HG02970 (cell line): ENCODE measurements around the gene SYNGR1.
"Not testable (repeated sequence)": the region's sequence is repeated elsewhere in the genome, so short reads cannot be mapped to it uniquely, and the experiment has no call there.

Experiments
- ATAC-seq: cut with Tn5 transposase; IDR thresholded peaks from one replicate; pipeline ENCODE4 v1.9.1; 2021; ENCODE audit warnings: mild to moderate bottlenecking, moderate library complexity, moderate number of reproducible peaks; ENCODE audit not compliant: unreplicated experiment, low FRiP score

The SYNGR1 gene

GRCh38 chr22:39316440-39317083 lies 33.2 kb upstream of the SYNGR1 start:
- no peak for ATAC-seq

DNA sequence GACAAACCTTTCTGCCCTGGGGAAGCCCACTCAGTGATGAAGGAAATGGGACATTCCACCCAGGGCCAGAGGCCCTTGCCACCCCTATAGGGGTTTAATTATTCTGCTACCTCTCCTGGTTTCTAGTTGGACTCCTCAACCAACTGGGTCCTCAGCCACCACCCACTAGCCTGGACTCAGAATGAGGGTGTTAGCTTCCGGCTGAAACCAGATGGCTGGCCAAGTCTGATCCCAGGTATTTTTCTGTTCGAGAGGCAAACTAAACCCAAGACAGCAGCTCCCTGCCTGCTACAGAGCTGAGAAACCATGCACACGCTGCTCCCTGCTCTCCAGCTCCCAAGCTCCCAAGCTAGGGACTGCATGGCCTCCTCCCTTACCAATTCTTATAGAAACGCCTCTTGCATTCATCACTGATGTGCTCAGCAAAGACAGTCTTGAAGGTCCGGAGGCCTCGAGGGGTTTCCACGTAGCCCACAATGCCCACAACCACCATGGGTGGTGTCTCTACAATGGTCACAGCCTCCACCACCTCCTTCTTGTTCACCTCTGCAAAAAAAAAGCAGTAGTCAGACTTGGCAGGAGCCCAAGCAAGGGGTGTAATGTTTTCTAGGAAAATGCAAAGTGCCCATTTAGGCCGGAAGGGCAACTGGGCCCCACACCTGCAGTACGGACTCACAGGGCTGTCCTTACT lies 32.6 kb upstream of the SYNGR1 start:
- no peak for ATAC-seq

DNA sequence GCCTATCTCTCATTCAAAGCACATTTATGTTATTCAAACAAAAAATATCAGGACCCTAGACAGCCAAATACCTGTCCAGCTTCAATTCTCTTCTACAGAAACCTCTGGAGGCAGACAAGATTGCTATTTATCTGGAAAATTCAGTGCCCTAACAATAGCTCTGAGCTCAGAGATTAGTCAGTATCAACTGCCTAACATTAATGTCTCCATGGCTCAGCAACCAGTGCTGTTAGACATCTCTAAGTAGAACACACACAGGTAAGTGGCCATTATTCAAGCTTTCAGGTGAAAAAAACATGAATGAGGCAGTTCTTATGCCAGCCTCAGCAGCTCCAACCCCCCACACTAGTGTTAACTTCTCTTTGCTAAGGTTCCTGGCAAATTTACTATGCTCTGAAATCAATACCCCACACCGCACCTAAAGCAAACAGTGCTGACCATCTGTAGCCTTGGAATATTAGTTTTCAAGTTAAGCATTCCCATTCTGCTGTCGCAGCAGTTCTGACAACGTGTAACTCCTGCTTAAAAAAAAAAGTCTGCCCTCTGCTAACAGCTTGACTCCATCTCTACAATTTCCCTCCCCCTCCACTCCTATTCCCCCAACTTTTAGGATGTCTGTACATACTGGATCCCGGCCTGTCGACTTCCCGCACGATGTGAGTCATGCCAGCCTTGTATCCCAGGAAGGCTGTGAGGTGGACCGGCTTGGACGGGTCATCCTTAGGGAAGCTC lies 31.9 kb upstream of the SYNGR1 start:
- no peak for ATAC-seq

- ATAC-seq: peak; percentile 3
These were observed 31.1 kb upstream of the SYNGR1 start for GRCh38 chr22:39318507-39319283.

DNA sequence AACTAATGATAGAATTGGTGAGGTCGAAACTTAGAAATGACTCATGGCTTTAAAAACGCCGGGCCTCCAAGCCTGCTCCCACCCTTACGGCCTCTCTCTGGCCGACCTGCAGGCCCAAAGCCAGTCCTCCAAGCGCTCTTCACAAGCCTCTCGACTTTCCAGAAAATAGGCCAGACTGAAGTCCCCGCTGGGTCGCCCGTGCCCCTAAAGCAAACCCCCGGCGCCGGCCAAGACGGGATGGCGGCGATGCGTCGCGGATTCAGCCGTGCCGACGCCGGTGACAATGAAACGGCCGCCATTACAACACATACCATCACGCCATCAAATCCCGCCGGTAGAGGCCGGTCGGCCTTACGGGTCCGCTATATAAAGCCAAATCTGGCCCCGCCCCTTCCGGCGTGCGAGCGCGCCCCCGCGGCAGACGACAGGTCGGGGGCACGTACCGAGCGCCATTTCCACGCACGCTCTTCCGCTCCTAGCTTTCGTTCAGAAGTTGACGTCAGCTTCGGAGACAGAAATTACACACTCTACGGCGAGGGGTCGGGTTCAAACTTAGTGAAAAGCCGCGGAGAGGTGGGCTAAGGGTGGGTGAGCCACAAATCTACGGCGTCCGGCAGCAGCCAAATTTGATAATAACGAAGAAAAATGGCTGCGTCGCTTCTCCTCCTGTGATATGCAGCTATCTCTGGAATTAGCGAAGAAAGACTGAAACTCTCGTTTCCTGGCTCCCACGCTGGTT lies 30.3 kb upstream of the SYNGR1 start, which contains the start of gene RPL3:
Gene RPL3, minus strand, starts transcription at position 340 of the 739 bp plus-strand sequence. Its CDS starts 26 bp downstream, at position 314.
- ATAC-seq: peak; percentile 86

GRCh38 chr22:39320616-39321029 lies 29.2 kb upstream of the SYNGR1 start:
- ATAC-seq: not testable (repeated sequence)

- no peak for ATAC-seq
These were observed 24.3 kb upstream of the SYNGR1 start for GRCh38 chr22:39325392-39325932.

DNA sequence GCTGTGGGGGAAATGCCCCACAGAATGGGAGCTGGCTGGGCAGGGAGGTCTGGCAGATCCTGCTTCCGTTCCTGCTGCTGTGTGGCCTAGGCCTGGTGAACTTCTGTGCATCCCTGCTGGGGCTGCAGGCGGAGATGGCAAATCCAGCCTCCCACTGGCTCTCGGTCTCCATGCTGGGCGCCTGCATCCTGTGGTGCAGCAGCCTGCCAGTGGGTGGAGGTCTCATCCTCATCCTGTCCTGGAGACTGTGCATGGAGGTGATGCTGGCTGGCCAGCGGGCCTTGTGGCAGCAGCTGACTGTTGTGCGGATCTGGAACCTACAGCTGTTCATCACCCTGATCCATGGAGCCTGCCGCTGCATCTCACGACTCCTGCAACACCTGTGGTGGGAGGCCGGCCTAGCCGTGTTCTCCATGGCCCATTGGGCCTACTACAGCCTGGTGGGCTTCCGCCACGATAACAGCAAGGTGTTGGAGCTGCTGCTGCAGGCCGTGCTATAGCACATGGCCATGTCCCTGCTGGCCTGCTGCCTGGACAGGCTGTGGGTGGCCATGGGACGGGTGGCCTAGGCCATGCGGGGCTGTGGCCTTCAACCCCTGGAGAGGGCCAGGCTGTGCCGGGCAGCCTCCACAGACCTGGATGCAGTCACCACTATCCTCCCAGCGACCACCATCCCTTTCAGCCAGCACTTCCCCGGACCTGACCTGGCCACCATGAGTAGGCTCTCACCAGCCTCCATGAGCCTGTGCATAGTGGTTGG lies 21.6 kb upstream of the SYNGR1 start:
- no peak for ATAC-seq

GRCh38 chr22:39330553-39330952 lies 19.2 kb upstream of the SYNGR1 start:
- not testable (repeated sequence) for ATAC-seq

DNA sequence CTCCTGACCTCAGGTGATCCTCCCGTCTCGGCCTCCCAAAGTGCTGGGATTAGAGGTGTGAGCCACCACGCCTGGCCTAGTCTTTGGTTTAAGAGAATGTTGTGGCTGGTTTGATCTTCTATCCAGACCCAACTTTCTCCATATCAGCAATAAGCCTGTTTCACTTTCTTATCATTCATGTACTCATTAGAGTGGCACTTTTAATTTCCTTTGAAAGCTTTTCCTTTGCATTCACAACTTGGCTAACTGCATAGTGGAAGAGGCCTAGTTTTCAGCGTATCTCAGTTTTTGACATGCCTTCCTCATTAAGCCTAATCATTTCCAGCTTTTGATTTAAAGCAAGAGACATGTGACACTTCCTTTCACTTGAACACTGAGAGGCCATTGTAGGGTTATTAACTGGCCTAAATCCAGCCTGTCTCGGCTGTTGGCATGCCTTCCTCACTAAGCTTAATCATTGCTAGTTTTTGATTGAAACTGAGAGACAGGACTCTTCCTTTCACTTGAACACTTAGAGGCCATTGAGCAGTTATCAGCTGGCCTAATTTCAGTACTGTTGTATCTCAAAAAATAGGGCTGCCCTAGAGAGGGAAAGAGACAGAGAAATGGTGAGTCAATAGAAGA lies 17.2 kb upstream of the SYNGR1 start:
- no peak for ATAC-seq

DNA sequence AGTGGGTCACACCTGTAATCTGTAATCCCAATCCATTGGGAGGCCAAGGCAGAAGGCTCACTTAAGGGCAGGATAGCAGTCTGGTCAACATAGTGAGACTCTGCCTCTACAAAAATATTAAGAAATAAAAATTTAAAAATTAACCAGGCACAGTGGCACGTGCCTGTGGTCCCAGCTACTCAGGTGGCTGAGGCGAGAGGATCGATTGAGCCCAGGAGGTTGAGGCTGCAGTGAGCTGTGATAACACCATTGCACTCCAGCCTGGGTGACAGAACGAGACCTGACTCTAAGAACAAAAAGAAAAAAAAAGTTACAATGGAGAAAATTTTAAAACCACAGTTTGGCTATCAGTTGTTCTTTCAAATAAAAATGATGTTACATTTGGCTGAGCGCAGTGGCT lies 13.4 kb upstream of the SYNGR1 start:
- ATAC-seq: no peak

DNA sequence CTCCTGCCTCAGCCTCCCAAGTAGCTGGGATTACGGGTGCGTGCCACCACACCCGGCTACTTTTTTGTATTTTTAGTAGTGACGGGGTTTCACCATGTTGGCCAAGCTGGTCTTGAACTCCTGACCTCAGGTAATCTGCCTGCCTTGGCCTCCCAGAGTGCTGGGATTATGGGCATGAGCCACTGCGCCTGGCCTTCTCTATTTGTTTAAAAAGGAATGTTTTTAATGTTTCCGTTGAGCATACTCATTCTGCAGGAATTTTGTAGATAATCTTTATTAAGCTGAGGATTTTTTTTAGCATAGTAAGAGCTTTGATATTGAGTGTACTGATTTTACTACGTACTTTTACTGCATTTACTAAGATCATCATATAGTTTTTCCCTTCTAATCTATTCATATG lies 10.0 kb upstream of the SYNGR1 start:
- ATAC-seq: not testable (repeated sequence)

DNA sequence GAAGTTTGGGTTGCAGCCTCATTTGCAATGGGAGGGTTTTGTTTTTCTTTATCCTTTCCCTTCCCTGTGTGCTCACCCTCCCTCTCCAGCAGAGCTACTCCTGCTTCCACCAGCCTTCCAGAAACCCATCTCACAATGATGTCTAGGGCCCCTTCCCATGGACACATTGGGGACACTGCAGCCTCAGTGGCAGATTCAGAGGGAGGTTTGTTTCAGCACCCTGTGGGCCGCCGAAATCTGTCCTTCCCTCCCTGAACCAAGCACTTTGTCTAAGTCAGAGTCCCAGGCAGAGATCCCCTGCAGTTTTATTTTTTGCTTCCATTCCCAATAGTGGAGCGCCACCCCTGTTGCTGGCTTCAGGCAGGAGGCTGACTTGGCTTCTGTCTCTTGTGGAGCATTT lies 8.6 kb upstream of the SYNGR1 start:
- ATAC-seq: no peak

- ATAC-seq: no peak
These were observed 6.3 kb upstream of the SYNGR1 start for GRCh38 chr22:39343259-39344045.

- no peak for ATAC-seq
These were observed 5.8 kb upstream of the SYNGR1 start for GRCh38 chr22:39344046-39344390.

- ATAC-seq: no peak
These were observed 4.6 kb upstream of the SYNGR1 start for GRCh38 chr22:39345231-39345630.

DNA sequence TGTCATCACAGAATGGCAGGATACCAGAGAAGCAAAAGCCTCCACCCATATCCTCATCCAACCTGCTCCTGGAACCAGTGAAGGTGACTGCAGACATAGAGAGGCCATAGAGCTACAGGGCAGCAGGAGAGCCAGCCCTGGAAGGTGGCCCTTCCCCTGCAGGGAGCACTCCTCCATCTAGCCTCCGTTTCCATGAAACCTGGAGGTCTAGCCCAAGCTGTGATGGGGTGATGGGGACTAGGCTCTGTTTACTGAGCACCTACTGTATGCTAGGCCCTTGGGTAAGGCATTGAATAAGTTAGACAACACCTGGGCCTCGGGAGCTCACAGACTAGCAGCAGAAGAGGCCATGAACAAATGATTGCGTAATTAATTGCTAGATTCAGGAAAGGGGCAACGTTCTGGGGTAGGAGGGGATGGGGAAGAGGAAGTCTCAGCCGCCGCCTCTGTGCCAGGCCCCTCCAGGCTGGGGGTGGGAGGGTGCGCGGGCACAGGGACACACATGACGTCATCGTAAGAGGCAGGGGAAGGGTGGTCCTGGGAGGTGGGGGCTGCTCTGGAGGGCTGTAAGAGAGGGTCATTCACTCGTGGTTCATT lies 784 bp upstream of the SYNGR1 start:
- no peak for ATAC-seq
